Coronary artery (tissue), 2 donors: ENCODE data around the gene CEBPA.

Experiments used
- DNase-seq: peaks from one replicate; pipeline ENCODE4 v3.0.0-alpha.2; 2017; ENCODE audit warnings: low spot score
- H3K27ac ChIP-seq, 2 donors: fragments of 200-600 bp; sonication (generic); one replicate each; pipeline ENCODE4 v1.5.1; 2016 to 2019
- H3K4me3 ChIP-seq: fragments of 200-600 bp; sonication (generic); 2 replicates; pipeline ENCODE4 v1.5.1; 2016; ENCODE audit warnings: mild to moderate bottlenecking, moderate library complexity
- CTCF ChIP-seq: fragments of 200-600 bp; sonication (generic); IDR thresholded peaks from one replicate; pipeline ENCODE4 v1.5.1; 2019; ENCODE audit warnings: antibody characterized with exemption

Gene CEBPA

DNA sequence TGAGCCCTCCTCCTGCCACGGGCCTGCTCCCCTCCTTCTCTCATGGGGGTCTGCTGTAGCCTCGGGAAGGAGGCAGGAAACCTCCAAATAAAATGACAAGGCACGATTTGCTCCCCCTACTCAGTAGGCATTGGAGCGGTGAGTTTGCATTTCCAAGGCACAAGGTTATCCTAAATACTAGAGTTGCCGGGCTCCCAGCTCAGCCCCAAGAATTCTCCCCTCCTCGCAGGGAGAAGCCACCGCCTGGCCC is 1.5 kb downstream of the CEBPA start:
- DNase-seq, result no peak
- TF ChIP-seq CTCF, result no peak
- H3K27ac ChIP-seq, result peak overlapping the region in 1 of 2 donors; percentile 42

DNA sequence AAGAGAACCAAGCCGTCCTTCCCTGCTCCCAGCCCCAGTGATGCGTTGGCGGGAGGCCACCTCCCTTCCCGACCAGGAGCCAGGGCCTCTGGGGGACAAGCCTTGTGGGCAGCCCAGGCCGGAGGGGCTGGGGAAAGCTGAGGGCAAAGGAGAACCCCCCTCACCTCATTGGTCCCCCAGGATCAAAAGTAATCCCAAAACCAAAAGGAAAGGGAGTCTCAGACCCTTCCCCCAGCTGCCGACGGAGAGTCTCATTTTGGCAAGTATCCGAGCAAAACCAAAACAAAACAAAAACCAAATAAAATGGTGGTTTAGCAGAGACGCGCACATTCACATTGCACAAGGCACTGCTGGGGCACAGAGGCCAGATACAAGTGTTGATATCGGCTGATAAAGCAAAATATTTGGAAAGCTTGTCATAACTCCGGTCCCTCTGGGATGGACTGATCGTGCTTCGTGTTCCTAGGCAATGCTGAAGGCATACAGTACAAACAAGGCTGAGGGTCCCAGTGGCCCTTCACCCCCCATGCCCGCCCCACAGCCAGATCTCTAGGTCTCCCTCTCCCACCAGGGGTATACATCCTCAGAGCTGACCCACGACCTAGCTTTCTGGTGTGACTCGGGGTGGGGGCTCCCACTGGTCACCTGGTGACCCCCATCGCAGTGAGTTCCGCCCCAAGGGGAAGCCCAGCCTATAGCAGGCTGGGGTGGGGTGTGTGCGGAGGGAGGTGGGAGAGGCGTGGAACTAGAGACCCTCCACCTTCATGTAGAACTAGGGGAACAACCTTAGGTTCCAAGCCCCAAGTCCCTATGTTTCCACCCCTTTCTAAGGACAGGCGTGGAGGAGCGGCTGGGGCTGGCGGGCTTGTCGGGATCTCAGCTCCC is 2.1 kb downstream of the CEBPA start:
- peak overlapping the region; percentile 83 for H3K4me3 ChIP-seq
- TF ChIP-seq CTCF, result no peak
- H3K27ac ChIP-seq, result peak overlapping the region in 1 of 2 donors; percentile 42
- no peak for DNase-seq

More for the DNA sequence above, 1.5 kb downstream of the CEBPA start:
- peak overlapping the region; percentile 83 for H3K4me3 ChIP-seq

GRCh38 chr19:33299051-33299688 is 3.2 kb downstream of the CEBPA start:
- Histone ChIP-seq H3K4me3 (no peak overlapping the region), H3K27ac (no peak overlapping the region)
- TF ChIP-seq CTCF, result no peak
- DNase-seq, result no peak

DNA sequence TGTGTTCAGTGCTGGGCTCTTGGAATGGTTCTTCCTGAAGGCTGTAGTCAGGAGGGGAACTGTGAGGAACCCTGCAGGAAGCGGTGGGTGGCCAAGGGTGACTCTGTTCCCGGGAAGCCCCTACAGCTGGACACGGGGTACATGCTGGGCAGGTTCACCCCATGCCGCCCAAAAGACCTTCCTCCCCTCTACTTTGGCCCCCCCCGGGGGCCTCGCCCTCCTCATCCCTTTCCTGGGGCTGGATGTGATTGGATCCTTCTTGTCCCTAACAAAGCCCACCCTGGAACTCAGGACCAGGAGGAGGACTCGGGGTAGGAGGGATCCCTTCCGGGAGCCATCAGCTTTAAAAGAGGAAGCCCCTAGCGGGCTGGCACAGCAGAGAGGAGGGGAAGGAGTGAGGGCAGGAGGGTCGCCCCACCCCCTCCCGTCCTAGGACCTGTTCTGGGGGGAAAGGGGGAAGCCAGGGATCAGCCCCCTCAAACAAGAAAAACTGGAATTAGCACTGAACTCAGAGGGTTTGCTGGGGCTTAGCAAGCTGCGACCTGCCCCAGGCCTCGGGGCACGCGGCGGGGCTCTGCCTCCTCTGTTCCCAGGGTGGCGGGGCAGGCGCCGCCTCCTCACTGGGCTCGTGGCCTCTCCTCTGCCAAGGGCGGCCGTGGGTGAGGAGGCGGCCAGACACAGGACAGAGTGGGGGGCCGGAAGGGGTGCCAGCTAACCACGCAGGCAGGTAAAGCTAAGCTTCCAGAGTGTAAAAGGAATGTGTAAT is 4.0 kb downstream of the CEBPA start:
- Histone ChIP-seq H3K27ac (no peak overlapping the region), H3K4me3 (no peak overlapping the region)
- no peak for DNase-seq
- TF ChIP-seq CTCF, result no peak

- no peak for DNase-seq
- TF ChIP-seq CTCF, result no peak
- no peak overlapping the region for H3K4me3 ChIP-seq
- H3K27ac ChIP-seq, result no peak overlapping the region
These were observed 4.8 kb downstream of the CEBPA start for GRCh38 chr19:33297401-33298145.

- Histone ChIP-seq H3K27ac (no peak overlapping the region), H3K4me3 (no peak overlapping the region)
- no peak for DNase-seq
- TF ChIP-seq CTCF, result no peak
These were observed 5.8 kb downstream of the CEBPA start for GRCh38 chr19:33296488-33296971.
